HCT116 (cell line): Measurements from ENCODE around the gene SLAMF7. TPM values are rescaled to one million over a fixed set of nuclear protein-coding genes. Genes with fewer than 3 reads are reported as not detected.

Source experiments
- ATAC-seq: fragments of 200-7000 bp; cut with Tn5 transposase; 2 replicates; pipeline ENCODE4 v1.9.1; 2020; ENCODE audit warnings: mild to moderate bottlenecking, moderate library complexity
- BruUV-seq: library from RNA; stranded (reverse); fragments of 400-500 nt; replicated peaks from 2 replicates; lab custom pipeline; 2021; lab: Mats Ljungman, UMichigan
- CTCF ChIA-PET: fragments of 300-600 bp; sonication (Branson Sonifier 250); formaldehyde crosslinking; loops from one replicate; lab custom pipeline; 2021; ENCODE audit warnings: antibody characterized with exemption; lab: Charles Lee
- POLR2A ChIA-PET: fragments of 300-600, 350-600 bp; sonication (Branson Sonifier 250); formaldehyde crosslinking; loops from one replicate; lab custom pipeline; 2021; ENCODE audit warnings: antibody characterized with exemption; lab: Charles Lee
- RAD21 ChIA-PET, 2 experiments: fragments of 300-600 bp; sonication (Branson Sonifier 250); formaldehyde crosslinking; loops; one replicate each; lab custom pipeline; 2023; ENCODE audit warnings: low total read pairs in 2 of 2; ENCODE audit not compliant: uncharacterized antibody in 2 of 2, unreplicated experiment in 2 of 2, low non-redundant PET in 1 of 2; lab: Charles Lee
- DNase-seq: peaks from one replicate; pipeline ENCODE4 v3.0.0-alpha.2; 2010; ENCODE audit warnings: low read depth, low spot score
- H2AFZ ChIP-seq: fragments of 200-600 bp; shearing (Covaris generic), sonication (generic); 2 replicates; pipeline ENCODE4 v1.6.1; 2017; ENCODE audit warnings: low read depth, mixed run types, mixed read lengths, antibody characterized with exemption, low read length; ENCODE audit not compliant: poor library complexity, severe bottlenecking
- H3K27ac ChIP-seq: 2 replicates; pipeline ENCODE4 v1.5.1; 2012; ENCODE audit warnings: low read depth, low read length
- H3K27me3 ChIP-seq: fragments of 200-600 bp; sonication (generic); 2 replicates; pipeline ENCODE4 v1.6.1; 2016; ENCODE audit warnings: mixed run types, low read length, mixed read lengths; ENCODE audit not compliant: insufficient read depth
- H3K36me3 ChIP-seq, 2 experiments: fragments of 200-500 bp in 1 of 2; fragments of 200-600 bp in 1 of 2; sonication (Bioruptor generic) in 1 of 2; sonication (generic) in 1 of 2; 2 replicates each; pipeline versions ENCODE4 v1.5.1 to v1.6.1; 2014 to 2016; ENCODE audit warnings: low read length in 2 of 2, inconsistent platforms in 1 of 2, mixed read lengths in 1 of 2, mixed run types in 1 of 2; ENCODE audit not compliant: insufficient read depth in 2 of 2, control insufficient read depth in 1 of 2
- H3K4me1 ChIP-seq, 2 experiments: fragments of 200-600 bp in 1 of 2; sonication (generic) in 1 of 2; 2 replicates each; pipeline versions ENCODE4 v1.5.1 to v1.6.1; 2012 to 2017; ENCODE audit warnings: low read length in 2 of 2, inconsistent platforms in 1 of 2, mild to moderate bottlenecking in 1 of 2, mixed read lengths in 1 of 2, mixed run types in 1 of 2, moderate library complexity in 1 of 2; ENCODE audit not compliant: insufficient read depth in 2 of 2, control insufficient read depth in 1 of 2
- H3K4me2 ChIP-seq: fragments of 200-600 bp; sonication (generic); 2 replicates; pipeline ENCODE4 v1.6.1; 2017; ENCODE audit warnings: mixed run types, low read length, mixed read lengths
- H3K4me3 ChIP-seq, 2 experiments: fragments of 200-600 bp in 1 of 2; sonication (generic) in 1 of 2; replicated peaks in 1 of 2; 2 replicates each; pipeline ENCODE4 v1.5.1; 2011 to 2016; ENCODE audit warnings: low read length in 2 of 2, control low read depth in 1 of 2, low read depth in 1 of 2, mild to moderate bottlenecking in 1 of 2, mixed read lengths in 1 of 2, mixed run types in 1 of 2
- H3K79me2 ChIP-seq: fragments of 200-600 bp; sonication (generic); 2 replicates; pipeline ENCODE4 v1.6.1; 2017; ENCODE audit warnings: mild to moderate bottlenecking, mixed run types, low read length, moderate library complexity, mixed read lengths; ENCODE audit not compliant: insufficient read depth
- H3K9ac ChIP-seq: fragments of 200-600 bp; sonication (generic); 2 replicates; pipeline ENCODE4 v1.6.1; 2016; ENCODE audit warnings: low read length, mixed read lengths
- H3K9me2 ChIP-seq: fragments of 200-600 bp; sonication (generic), shearing (Covaris generic); 2 replicates; pipeline ENCODE4 v1.6.1; 2017; ENCODE audit warnings: mixed run types, mild to moderate bottlenecking, moderate library complexity; ENCODE audit not compliant: insufficient read depth
- H3K9me3 ChIP-seq, 2 experiments: fragments of 200-500 bp in 1 of 2; fragments of 200-600 bp in 1 of 2; sonication (Bioruptor generic) in 1 of 2; sonication (generic) in 1 of 2; 2 replicates each; pipeline ENCODE4 v1.6.1; 2014 to 2017; ENCODE audit warnings: low read length in 2 of 2, mixed read lengths in 2 of 2, inconsistent platforms in 1 of 2, low read depth in 1 of 2, mild to moderate bottlenecking in 1 of 2, mixed run types in 1 of 2, moderate library complexity in 1 of 2; ENCODE audit not compliant: control insufficient read depth in 1 of 2, insufficient read depth in 1 of 2
- H4K20me1 ChIP-seq: fragments of 200-600 bp; sonication (generic), shearing (Covaris generic); 2 replicates; pipeline ENCODE4 v1.6.1; 2017; ENCODE audit warnings: mixed run types, mild to moderate bottlenecking, moderate library complexity; ENCODE audit not compliant: insufficient read depth
- CBX3 ChIP-seq: IDR thresholded peaks from 2 replicates; pipeline ENCODE4 v1.6.1; 2012; ENCODE audit warnings: low read depth
- CTCF ChIP-seq, 3 experiments: fragments of 200-600 bp in 1 of 3; sonication (generic) in 1 of 3; IDR thresholded peaks in 2 of 3; conservative IDR thresholded peaks in 1 of 3; 2 replicates each; pipeline ENCODE4 v1.5.1; 2012 to 2017; ENCODE audit warnings: low read depth in 2 of 3, low read length in 2 of 3, antibody characterized with exemption in 1 of 3, borderline replicate concordance in 1 of 3, control low read depth in 1 of 3, mild to moderate bottlenecking in 1 of 3, mixed read lengths in 1 of 3, mixed run types in 1 of 3, moderate library complexity in 1 of 3; ENCODE audit not compliant: insufficient read depth in 1 of 3
- EZH2 ChIP-seq: fragments of 200-600 bp; sonication (generic); IDR thresholded peaks from 2 replicates; pipeline ENCODE4 v1.6.1; 2017; ENCODE audit warnings: antibody characterized with exemption, mixed run types
- MAX ChIP-seq: IDR thresholded peaks from 2 replicates; pipeline ENCODE4 v1.6.1; 2012
- POLR2A ChIP-seq: IDR thresholded peaks from 2 replicates; pipeline ENCODE4 v1.7.0; 2011; ENCODE audit warnings: borderline replicate concordance; ENCODE audit not compliant: insufficient read depth, insufficient read length; ENCODE audit errors: extremely low read depth
- SP1 ChIP-seq: IDR thresholded peaks from 2 replicates; pipeline ENCODE4 v1.6.1; 2012; ENCODE audit warnings: low read depth
- ZBTB33 ChIP-seq: IDR thresholded peaks from 2 replicates; pipeline ENCODE4 v1.6.1; 2011; ENCODE audit warnings: mild to moderate bottlenecking, low read length, moderate library complexity; ENCODE audit not compliant: insufficient replicate concordance; ENCODE audit errors: extremely low read depth
- intact Hi-C: fragments of 100-400 bp; cut with micrococcal nuclease; formaldehyde crosslinking; loops from 2 replicates; pipeline ENCODE4 v1.10.0; 2022
- total RNA-seq: library from RNA; stranded (reverse); gene quantifications from one replicate; pipeline ENCODE4 v1.2.1, GENCODE V29; 2021; ENCODE audit not compliant: unreplicated experiment

The SLAMF7 gene
- total RNA-seq, 1 experiment from 2014 or later: 0.34 TPM

- no peaks in the 10 kb centered on the region for H3K79me2 ChIP-seq
- TF ChIP-seq CBX3 (no peak), CTCF (IDR thresholded peaks at IDR 0.05 in 2 of 3, conservative IDR thresholded peaks at IDR 0.05 in 1 of 3; ENCODE audit: borderline replicate concordance in 1 of 3, insufficient read depth in 1 of 3, low read depth in 2 of 3, low read length in 2 of 3) (no peak), SP1 (no peak), POLR2A (no peak), MAX (no peak), ZBTB33 (no peak), EZH2 (no peak)
- TF ChIP-seq, all 23 proteins: peak for 0
- H3K27me3 ChIP-seq: no peaks in the 10 kb centered on the region
- CTCF ChIA-PET: no interaction called here
- no peak for DNase-seq
- no peaks in the 10 kb centered on the region for H3K9me2 ChIP-seq
- peaks cover 0 to 4% of the 10 kb centered on the region in 2 experiments; a peak in 1 of 4 replicates for H3K4me1 ChIP-seq
- no peak overlapping the region for H3K27ac ChIP-seq
- no TSS peak for BruUV-seq
- no peak overlapping the region for H3K4me2 ChIP-seq
- POLR2A ChIA-PET: no interaction called here
- no peak overlapping the region for H2AFZ ChIP-seq
- no peak for ATAC-seq
- intact Hi-C loops: no loop called here
- RAD21 ChIA-PET: no interaction called here
- no peak overlapping the region for H3K9ac ChIP-seq
- H3K4me3 ChIP-seq: no peak overlapping the region
- no peaks in the 10 kb centered on the region for H3K36me3 ChIP-seq
- no peaks in the 10 kb centered on the region for H4K20me1 ChIP-seq
- no peaks in the 10 kb centered on the region for H3K9me3 ChIP-seq
Measured at GRCh38 chr1:160734301-160734700, 4.7 kb upstream of the SLAMF7 start.
